Fibroblast of lung (primary cell): ENCODE measurements around the gene LRCOL1. TPM values are rescaled to one million over a fixed set of nuclear protein-coding genes. Genes with fewer than 3 reads are reported as not detected.

Source experiments
- DNase-seq, 2 donors: peaks; one replicate each; pipeline versions ENCODE4 v3.0.0 to v3.0.0-alpha.2; 2010; ENCODE audit warnings: low read depth in 2 of 2
- H2AFZ ChIP-seq: 2 replicates; pipeline ENCODE4 v1.5.1; 2012; ENCODE audit warnings: low read length, control low read depth, inconsistent platforms
- H3K27ac ChIP-seq: 2 replicates; pipeline ENCODE4 v1.5.1; 2011; ENCODE audit warnings: low read length, control low read depth; ENCODE audit not compliant: insufficient read depth
- H3K27me3 ChIP-seq: 2 replicates; pipeline ENCODE4 v1.5.1; 2011; ENCODE audit warnings: mild to moderate bottlenecking, low read length; ENCODE audit not compliant: control insufficient read depth, insufficient read depth
- H3K36me3 ChIP-seq: 2 replicates; pipeline ENCODE4 v1.5.1; 2011; ENCODE audit warnings: low read length; ENCODE audit not compliant: control insufficient read depth, insufficient read depth
- H3K4me1 ChIP-seq: 2 replicates; pipeline ENCODE4 v1.5.1; 2011; ENCODE audit warnings: low read length; ENCODE audit not compliant: control insufficient read depth, insufficient read depth; ENCODE audit errors: extremely low read depth
- H3K4me2 ChIP-seq: 2 replicates; pipeline ENCODE4 v1.5.1; 2011; ENCODE audit warnings: low read length, control low read depth; ENCODE audit not compliant: insufficient read depth; ENCODE audit errors: extremely low read depth
- H3K4me3 ChIP-seq, 4 experiments: fragments of 200-600 bp in 1 of 4; sonication (generic) in 1 of 4; replicated peaks in 1 of 4; 2 replicates each; pipeline ENCODE4 v1.5.1; 2011 to 2016; ENCODE audit warnings: low read length in 4 of 4, low read depth in 3 of 4, mild to moderate bottlenecking in 3 of 4, control low read depth in 2 of 4, inconsistent platforms in 1 of 4, mixed read lengths in 1 of 4; ENCODE audit not compliant: insufficient read depth in 1 of 4; ENCODE audit errors: control extremely low read depth in 1 of 4
- H3K79me2 ChIP-seq: 2 replicates; pipeline ENCODE4 v1.5.1; 2012; ENCODE audit warnings: mild to moderate bottlenecking, low read length, inconsistent platforms; ENCODE audit not compliant: control insufficient read depth, insufficient read depth
- H3K9ac ChIP-seq: 2 replicates; pipeline ENCODE4 v1.5.1; 2011; ENCODE audit warnings: mild to moderate bottlenecking, low read length, control low read depth; ENCODE audit not compliant: insufficient read depth
- H3K9me3 ChIP-seq: 2 replicates; pipeline ENCODE4 v1.5.1; 2012; ENCODE audit warnings: low read depth, low read length; ENCODE audit not compliant: control insufficient read depth, insufficient read depth
- H4K20me1 ChIP-seq: 2 replicates; pipeline ENCODE4 v1.5.1; 2011; ENCODE audit warnings: low read length; ENCODE audit not compliant: control insufficient read depth, insufficient read depth; ENCODE audit errors: extremely low read depth
- CTCF ChIP-seq, 2 donors: IDR thresholded peaks in 1 of 2; conservative IDR thresholded peaks in 1 of 2; 1 replicate in 1 of 2; 2 replicates in 1 of 2; pipeline ENCODE4 v1.5.1; 2011 to 2012; ENCODE audit warnings: low read length in 2 of 2, control low read depth in 1 of 2, inconsistent platforms in 1 of 2, low read depth in 1 of 2, mild to moderate bottlenecking in 1 of 2
- EZH2 ChIP-seq: IDR thresholded peaks from 2 replicates; pipeline ENCODE4 v1.5.1; 2012; ENCODE audit warnings: low read length, control low read depth, mild to moderate bottlenecking; ENCODE audit errors: missing control alignments
- polyA plus RNA-seq, 2 donors: library from polyadenylated mRNA; depleted of rRNA in 1 of 2; stranded (reverse) in 1 of 2; unstranded in 1 of 2; fragments of >200 nt; gene quantifications; 2 replicates each; pipeline ENCODE4 v1.2.1, GENCODE V29; 2011 to 2012; ENCODE audit warnings: missing spikeins in 1 of 2
- total RNA-seq: library from RNA; depleted of rRNA; stranded (reverse); fragments of >200 nt; gene quantifications from 2 replicates; pipeline ENCODE4 v1.2.1, GENCODE V29; 2014

The LRCOL1 gene
- total and polyA plus RNA-seq, 2 donors (not counting 1 experiment from before 2014, with no cell fraction given) = 0.17 TPM; not detected in 1

GRCh38 chr12:132597333-132598316 is 12.8 kb downstream of the LRCOL1 start:
- Histone ChIP-seq H3K4me3 (peak overlapping the region; percentile 46 to 59 (median 54)), H3K4me2 (peak overlapping the region; percentile 86)
- DNase-seq = peak; percentile 62 to 72

GRCh38 chr12:132596016-132596415 is 14.4 kb downstream of the LRCOL1 start:
- Histone ChIP-seq H3K4me1 (no peaks in the 10 kb centered on the region), H3K79me2 (no peaks in the 10 kb centered on the region), H4K20me1 (no peaks in the 10 kb centered on the region), H3K9me3 (no peaks in the 10 kb centered on the region), H2AFZ (no peak overlapping the region), H3K27ac (no peak overlapping the region), H3K4me3 (no peak overlapping the region), H3K27me3 (no peaks in the 10 kb centered on the region), H3K9ac (no peak overlapping the region), H3K4me2 (no peak overlapping the region), H3K36me3 (no peaks in the 10 kb centered on the region)
- DNase-seq = peak; percentile 22 to 27
- TF ChIP-seq CTCF (conservative IDR thresholded peaks at IDR 0.05 in 1 of 2, IDR thresholded peaks at IDR 0.05 in 1 of 2; ENCODE audit: low read depth in 1 of 2, low read length in 2 of 2) (no peak), EZH2 (no peak)

More at GRCh38 chr12:132597333-132598316, 12.8 kb downstream of the LRCOL1 start:
- TF ChIP-seq EZH2 (no peak), CTCF (conservative IDR thresholded peaks at IDR 0.05 in 1 of 2, IDR thresholded peaks at IDR 0.05 in 1 of 2; ENCODE audit: low read depth in 1 of 2, low read length in 2 of 2) (no peak)
- Histone ChIP-seq H3K27ac (no peak overlapping the region), H2AFZ (peak overlapping the region; percentile 78), H3K9me3 (no peaks in the 10 kb centered on the region), H3K9ac (no peak overlapping the region), H3K79me2 (no peaks in the 10 kb centered on the region), H3K36me3 (no peaks in the 10 kb centered on the region), H3K4me1 (no peaks in the 10 kb centered on the region), H4K20me1 (no peaks in the 10 kb centered on the region), H3K27me3 (peaks cover 11% of the 10 kb centered on the region)

- Histone ChIP-seq H3K4me3 (no peak overlapping the region), H4K20me1 (no peaks in the 10 kb centered on the region), H3K27ac (no peak overlapping the region), H3K9ac (no peak overlapping the region), H3K9me3 (no peaks in the 10 kb centered on the region), H3K4me1 (no peaks in the 10 kb centered on the region), H3K4me2 (no peak overlapping the region), H3K36me3 (no peaks in the 10 kb centered on the region), H3K27me3 (no peaks in the 10 kb centered on the region), H3K79me2 (no peaks in the 10 kb centered on the region), H2AFZ (no peak overlapping the region)
- DNase-seq = no peak
- TF ChIP-seq CTCF (conservative IDR thresholded peaks at IDR 0.05 in 1 of 2, IDR thresholded peaks at IDR 0.05 in 1 of 2; ENCODE audit: low read depth in 1 of 2, low read length in 2 of 2) (no peak), EZH2 (no peak)
Observed at GRCh38 chr12:132595183-132595582, 15.2 kb downstream of the LRCOL1 start.
